Stimulated activated CD4-positive, alpha-beta T cell treated with anti-CD3 and anti-CD28 coated beads, Interleukin-1b, Interleukin-23, amount 100 ng/mL, for 24 hours (primary cell): ENCODE measurements around the gene WWC2.
"Not testable (repeated sequence)": the region's sequence is repeated elsewhere in the genome, so short reads cannot be mapped to it uniquely, and the experiment has no call there.

ENCODE experiments used
- DNase-seq, 4 experiments: peaks; one replicate each; pipeline ENCODE4 v3.0.0-alpha.2; 2020; ENCODE audit warnings: low read depth in 4 of 4, low spot score in 1 of 4

The WWC2 gene

GRCh38 chr4:183326387-183326786, 227.3 kb downstream of the WWC2 start:
- not testable (repeated sequence) for DNase-seq

- DNase-seq, result no peak
These were observed 227.8 kb downstream of the WWC2 start for GRCh38 chr4:183326853-183327252.

- DNase-seq, result no peak
These were observed 228.8 kb downstream of the WWC2 start for GRCh38 chr4:183327827-183328226.

- DNase-seq, result no peak
These were observed 229.8 kb downstream of the WWC2 start for GRCh38 chr4:183328832-183329231.

- no peak for DNase-seq
These were observed 230.2 kb downstream of the WWC2 start for GRCh38 chr4:183329244-183329643.

- DNase-seq, result no peak
These were observed 231.1 kb downstream of the WWC2 start for GRCh38 chr4:183329954-183330742.

- no peak for DNase-seq
These were observed 231.8 kb downstream of the WWC2 start for GRCh38 chr4:183330841-183331240.

GRCh38 chr4:183332447-183332846, 233.4 kb downstream of the WWC2 start:
- DNase-seq, result no peak

GRCh38 chr4:183333202-183333601, 234.1 kb downstream of the WWC2 start:
- no peak for DNase-seq

GRCh38 chr4:183333983-183334382, 234.9 kb downstream of the WWC2 start:
- DNase-seq, result no peak

- DNase-seq, result no peak
These were observed 236.4 kb downstream of the WWC2 start for GRCh38 chr4:183335369-183335940.

GRCh38 chr4:183337349-183337748, 238.3 kb downstream of the WWC2 start:
- no peak for DNase-seq

GRCh38 chr4:183337833-183338232, 238.8 kb downstream of the WWC2 start:
- DNase-seq, result no peak

- no peak for DNase-seq
These were observed 243.8 kb downstream of the WWC2 start for GRCh38 chr4:183342541-183343533.

- no peak for DNase-seq
These were observed 244.7 kb downstream of the WWC2 start for GRCh38 chr4:183343730-183344129.

GRCh38 chr4:183344523-183345255, 245.6 kb downstream of the WWC2 start:
- no peak for DNase-seq

- DNase-seq, result no peak
These were observed 246.2 kb downstream of the WWC2 start for GRCh38 chr4:183345261-183345660.

- no peak for DNase-seq
These were observed 248.1 kb downstream of the WWC2 start for GRCh38 chr4:183347146-183347545.

- no peak for DNase-seq
These were observed 248.5 kb downstream of the WWC2 start for GRCh38 chr4:183347566-183347965.

GRCh38 chr4:183348136-183348535, 249.1 kb downstream of the WWC2 start:
- DNase-seq, result no peak
